HCT116 (cell line): ENCODE data around the gene GINS3.

Experiments used
- POLR2A ChIP-seq: IDR thresholded peaks from 2 replicates; pipeline ENCODE4 v1.7.0; 2011; ENCODE audit warnings: borderline replicate concordance; ENCODE audit not compliant: insufficient read depth, insufficient read length; ENCODE audit errors: extremely low read depth
- POLR2AphosphoS5 ChIP-seq: IDR thresholded peaks from 2 replicates; pipeline ENCODE4 v1.6.1; 2011; ENCODE audit warnings: mild to moderate bottlenecking, low read depth, low read length, moderate library complexity
- TF ChIP-seq, protein P1 (sequence below), 3 experiments: fragments of 200-600 bp in 1 of 3; sonication (generic) in 1 of 3; IDR thresholded peaks in 2 of 3; conservative IDR thresholded peaks in 1 of 3; 2 replicates each; pipeline ENCODE4 v1.5.1; 2012 to 2017; ENCODE audit warnings: low read depth in 2 of 3, low read length in 2 of 3, antibody characterized with exemption in 1 of 3, borderline replicate concordance in 1 of 3, control low read depth in 1 of 3, mild to moderate bottlenecking in 1 of 3, mixed read lengths in 1 of 3, mixed run types in 1 of 3, moderate library complexity in 1 of 3; ENCODE audit not compliant: insufficient read depth in 1 of 3

- no peak for TF ChIP-seq POLR2AphosphoS5
- TF ChIP-seq, protein P1, sequence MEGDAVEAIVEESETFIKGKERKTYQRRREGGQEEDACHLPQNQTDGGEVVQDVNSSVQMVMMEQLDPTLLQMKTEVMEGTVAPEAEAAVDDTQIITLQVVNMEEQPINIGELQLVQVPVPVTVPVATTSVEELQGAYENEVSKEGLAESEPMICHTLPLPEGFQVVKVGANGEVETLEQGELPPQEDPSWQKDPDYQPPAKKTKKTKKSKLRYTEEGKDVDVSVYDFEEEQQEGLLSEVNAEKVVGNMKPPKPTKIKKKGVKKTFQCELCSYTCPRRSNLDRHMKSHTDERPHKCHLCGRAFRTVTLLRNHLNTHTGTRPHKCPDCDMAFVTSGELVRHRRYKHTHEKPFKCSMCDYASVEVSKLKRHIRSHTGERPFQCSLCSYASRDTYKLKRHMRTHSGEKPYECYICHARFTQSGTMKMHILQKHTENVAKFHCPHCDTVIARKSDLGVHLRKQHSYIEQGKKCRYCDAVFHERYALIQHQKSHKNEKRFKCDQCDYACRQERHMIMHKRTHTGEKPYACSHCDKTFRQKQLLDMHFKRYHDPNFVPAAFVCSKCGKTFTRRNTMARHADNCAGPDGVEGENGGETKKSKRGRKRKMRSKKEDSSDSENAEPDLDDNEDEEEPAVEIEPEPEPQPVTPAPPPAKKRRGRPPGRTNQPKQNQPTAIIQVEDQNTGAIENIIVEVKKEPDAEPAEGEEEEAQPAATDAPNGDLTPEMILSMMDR (IDR thresholded peaks at IDR 0.05 in 2 of 3, conservative IDR thresholded peaks at IDR 0.05 in 1 of 3; ENCODE audit: borderline replicate concordance in 1 of 3, insufficient read depth in 1 of 3, low read depth in 2 of 3, low read length in 2 of 3): no peak
- TF ChIP-seq POLR2A: no peak
Measured at GRCh38 chr16:58352690-58353089, 39.6 kb upstream of the GINS3 start.
